HL-60 (cell line): ENCODE measurements around the gene SCGN.

Experiments used
- CTCF ChIP-seq: IDR thresholded peaks from one replicate; pipeline ENCODE4 v1.5.1; 2011; ENCODE audit warnings: low read length, control low read depth, inconsistent platforms; ENCODE audit not compliant: insufficient read depth
- POLR2AphosphoS5 ChIP-seq: IDR thresholded peaks from 2 replicates; pipeline ENCODE4 v1.6.1; 2012; ENCODE audit warnings: low read depth
- REST ChIP-seq: IDR thresholded peaks from 2 replicates; pipeline ENCODE4 v1.6.1; 2012; ENCODE audit warnings: low read depth; ENCODE audit not compliant: insufficient replicate concordance

DNA sequence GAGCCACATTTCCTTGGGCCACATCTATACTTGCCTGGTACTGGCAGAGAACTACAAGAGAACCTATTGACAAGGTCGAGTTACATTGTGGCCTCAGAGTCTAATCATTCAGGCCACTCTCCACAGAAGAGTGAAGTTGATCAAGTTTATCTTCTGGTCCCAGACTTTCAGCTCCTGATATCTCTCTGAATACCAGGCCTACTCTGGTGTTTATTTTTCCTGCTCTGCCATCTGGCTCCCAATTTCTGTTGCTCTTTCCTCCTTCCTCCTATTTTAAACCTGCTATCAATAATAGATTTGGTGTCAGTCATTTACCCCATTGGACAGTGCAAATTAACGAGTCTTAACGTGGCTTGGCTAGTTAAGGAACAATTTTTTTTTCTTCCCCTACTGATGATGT is 46.6 kb downstream of the SCGN start:
- TF ChIP-seq CTCF (no peak), POLR2AphosphoS5 (no peak), REST (no peak)
